ENCODE results near the gene MAML3.

MAML3 gene

DNA sequence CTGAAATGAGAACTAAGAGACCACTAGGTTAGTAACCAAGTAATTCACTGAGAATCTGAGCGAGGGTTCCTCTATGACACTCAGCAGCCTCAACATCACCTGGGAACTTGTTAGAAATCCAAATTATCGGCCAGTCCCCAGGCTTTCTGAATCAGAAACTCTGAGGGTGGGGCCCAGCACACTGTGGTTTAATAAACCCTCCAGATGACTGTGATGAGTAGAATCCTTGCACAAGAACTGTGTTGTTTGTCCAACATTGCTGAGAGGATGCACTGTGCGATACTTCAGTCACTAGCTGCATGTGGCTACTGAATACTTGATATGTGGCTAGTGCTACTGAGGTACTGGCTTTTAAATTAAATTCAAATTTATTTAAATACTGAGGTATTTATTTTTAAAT lies 243.9 kb downstream of the MAML3 start:
- no peaks in the 10 kb centered on the region for H3K9me3 ChIP-seq (ENCODE audit: control insufficient read depth, insufficient read depth, low read length)
- H3K79me2 ChIP-seq (ENCODE audit: control insufficient read depth, low read length): no peaks in the 10 kb centered on the region
- TF ChIP-seq, protein P1, sequence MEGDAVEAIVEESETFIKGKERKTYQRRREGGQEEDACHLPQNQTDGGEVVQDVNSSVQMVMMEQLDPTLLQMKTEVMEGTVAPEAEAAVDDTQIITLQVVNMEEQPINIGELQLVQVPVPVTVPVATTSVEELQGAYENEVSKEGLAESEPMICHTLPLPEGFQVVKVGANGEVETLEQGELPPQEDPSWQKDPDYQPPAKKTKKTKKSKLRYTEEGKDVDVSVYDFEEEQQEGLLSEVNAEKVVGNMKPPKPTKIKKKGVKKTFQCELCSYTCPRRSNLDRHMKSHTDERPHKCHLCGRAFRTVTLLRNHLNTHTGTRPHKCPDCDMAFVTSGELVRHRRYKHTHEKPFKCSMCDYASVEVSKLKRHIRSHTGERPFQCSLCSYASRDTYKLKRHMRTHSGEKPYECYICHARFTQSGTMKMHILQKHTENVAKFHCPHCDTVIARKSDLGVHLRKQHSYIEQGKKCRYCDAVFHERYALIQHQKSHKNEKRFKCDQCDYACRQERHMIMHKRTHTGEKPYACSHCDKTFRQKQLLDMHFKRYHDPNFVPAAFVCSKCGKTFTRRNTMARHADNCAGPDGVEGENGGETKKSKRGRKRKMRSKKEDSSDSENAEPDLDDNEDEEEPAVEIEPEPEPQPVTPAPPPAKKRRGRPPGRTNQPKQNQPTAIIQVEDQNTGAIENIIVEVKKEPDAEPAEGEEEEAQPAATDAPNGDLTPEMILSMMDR (IDR thresholded peaks at IDR 0.05; ENCODE audit: low read depth, low read length, poor library complexity, severe bottlenecking): no peak
- no peak for TF ChIP-seq EZH2phosphoT487 (IDR thresholded peaks at IDR 0.05; ENCODE audit: borderline replicate concordance, low read length)
- no peaks in the 10 kb centered on the region for H3F3A ChIP-seq (ENCODE audit: control insufficient read depth, insufficient read depth)
- H3K36me3 ChIP-seq (ENCODE audit: control insufficient read depth, low read length): no peaks in the 10 kb centered on the region
- no peak overlapping the region for H3K4me3 ChIP-seq (ENCODE audit: low read length)
- peaks cover 13% of the 10 kb centered on the region for H3K4me1 ChIP-seq (ENCODE audit: control insufficient read depth, low read length)
- H3K9me2 ChIP-seq (replicated peaks; ENCODE audit: control insufficient read depth, low read length): no peaks in the 10 kb centered on the region
- no peaks in the 10 kb centered on the region for H3K27me3 ChIP-seq (ENCODE audit: control insufficient read depth, low read length)
- no peak overlapping the region for H3K27ac ChIP-seq (ENCODE audit: low read depth, low read length)
- H3K4me2 ChIP-seq (ENCODE audit: low read length): no peak overlapping the region
- H4K20me1 ChIP-seq (ENCODE audit: control insufficient read depth, insufficient read depth, low read depth, low read length): no peaks in the 10 kb centered on the region

DNA sequence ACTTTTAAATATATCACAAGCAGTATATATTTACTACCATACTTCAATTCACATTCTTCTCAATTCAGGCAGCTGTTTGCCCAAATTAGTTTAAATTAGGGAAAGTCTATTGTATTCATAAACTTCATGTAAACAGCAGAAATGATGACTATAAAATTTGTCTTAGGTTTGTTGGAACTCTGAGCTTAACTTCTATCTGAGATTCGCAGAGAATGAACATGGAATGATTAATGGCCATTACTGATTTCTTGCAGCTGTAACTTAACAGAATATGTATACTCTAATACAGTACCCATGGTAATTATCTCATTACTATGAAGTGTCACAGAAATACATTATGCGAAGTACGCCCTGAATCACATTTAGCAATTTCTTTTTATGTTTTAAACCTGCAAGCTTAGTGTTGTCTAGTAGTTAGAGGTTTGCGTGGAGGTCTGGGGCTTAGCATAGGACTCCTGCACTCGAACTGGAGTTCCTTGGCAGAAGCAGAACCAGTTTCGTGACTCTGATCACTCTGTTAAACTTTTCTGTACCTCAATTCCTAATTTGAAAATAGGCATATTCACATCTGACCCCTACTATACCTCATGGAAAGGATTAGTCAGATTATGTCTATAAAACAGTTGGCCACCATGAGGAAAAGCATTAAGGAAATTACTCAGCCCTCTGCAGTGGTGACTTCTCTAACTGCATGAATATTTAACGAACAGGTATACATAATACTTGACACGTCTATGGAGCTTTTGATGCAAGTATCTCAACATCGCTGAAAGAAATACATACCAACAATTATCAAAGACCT lies 245.1 kb downstream of the MAML3 start:
- H3F3A ChIP-seq (ENCODE audit: control insufficient read depth, insufficient read depth): no peaks in the 10 kb centered on the region
- H3K9me3 ChIP-seq (ENCODE audit: control insufficient read depth, insufficient read depth, low read length): no peaks in the 10 kb centered on the region
- no peak overlapping the region for H3K4me2 ChIP-seq (ENCODE audit: low read length)
- no peak overlapping the region for H3K27ac ChIP-seq (ENCODE audit: low read depth, low read length)
- H3K9me2 ChIP-seq (replicated peaks; ENCODE audit: control insufficient read depth, low read length): no peaks in the 10 kb centered on the region
- H3K4me3 ChIP-seq (ENCODE audit: low read length): no peak overlapping the region
- H3K36me3 ChIP-seq (ENCODE audit: control insufficient read depth, low read length): no peaks in the 10 kb centered on the region
- H3K27me3 ChIP-seq (ENCODE audit: control insufficient read depth, low read length): no peaks in the 10 kb centered on the region
- H4K20me1 ChIP-seq (ENCODE audit: control insufficient read depth, insufficient read depth, low read depth, low read length): no peaks in the 10 kb centered on the region
- TF ChIP-seq EZH2phosphoT487 (IDR thresholded peaks at IDR 0.05; ENCODE audit: borderline replicate concordance, low read length): no peak
- H3K79me2 ChIP-seq (ENCODE audit: control insufficient read depth, low read length): no peaks in the 10 kb centered on the region
- peaks cover 13% of the 10 kb centered on the region for H3K4me1 ChIP-seq (ENCODE audit: control insufficient read depth, low read length)

DNA sequence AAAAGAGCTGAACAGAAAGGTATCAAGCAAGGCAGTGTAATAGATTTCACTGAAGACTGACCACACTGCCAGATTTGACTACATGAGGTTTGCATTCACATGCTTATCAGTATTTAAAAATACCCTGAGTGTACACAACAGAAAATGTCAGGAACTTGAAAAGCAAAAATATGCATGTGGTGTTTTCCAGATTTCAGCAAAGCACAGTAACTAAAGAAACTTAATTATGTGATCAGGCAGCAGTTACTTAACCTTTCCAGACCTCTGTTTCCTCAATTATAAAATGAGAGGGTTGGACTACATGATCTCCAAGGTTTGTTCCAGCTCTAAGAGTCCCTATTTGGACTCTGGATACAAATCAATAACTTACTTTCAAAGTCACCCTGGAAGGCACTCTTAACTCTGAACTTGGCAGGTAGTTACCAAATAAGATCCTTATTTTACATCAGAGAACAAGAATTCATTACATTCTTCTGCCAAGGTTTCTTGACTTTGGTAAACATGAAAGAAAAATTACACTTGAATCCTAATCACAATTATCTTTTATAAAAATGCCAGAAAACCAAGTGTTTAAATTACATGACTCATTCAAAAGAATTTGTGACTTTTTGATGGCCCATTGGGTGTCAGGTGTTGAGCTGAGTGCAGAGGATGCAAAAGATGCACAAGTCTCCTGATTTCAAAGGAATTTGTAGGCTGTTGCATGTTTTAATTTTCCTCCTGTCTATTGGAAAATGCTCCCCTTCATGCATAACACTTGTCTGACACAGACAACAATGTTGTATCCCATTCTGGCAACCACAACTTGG lies 246.8 kb downstream of the MAML3 start:
- Histone ChIP-seq H3K9me3 (ENCODE audit: control insufficient read depth, insufficient read depth, low read length) (no peaks in the 10 kb centered on the region), H3K4me2 (ENCODE audit: low read length) (no peak overlapping the region), H3K36me3 (ENCODE audit: control insufficient read depth, low read length) (no peaks in the 10 kb centered on the region), H3K27ac (ENCODE audit: low read depth, low read length) (no peak overlapping the region), H3K79me2 (ENCODE audit: control insufficient read depth, low read length) (no peaks in the 10 kb centered on the region), H3K9me2 (replicated peaks; ENCODE audit: control insufficient read depth, low read length) (no peaks in the 10 kb centered on the region), H4K20me1 (ENCODE audit: control insufficient read depth, insufficient read depth, low read depth, low read length) (0 out of 2 replicates have a peak, but pooled peaks cover 2% of the 10 kb centered on the region), H3F3A (ENCODE audit: control insufficient read depth, insufficient read depth) (no peaks in the 10 kb centered on the region), H3K27me3 (ENCODE audit: control insufficient read depth, low read length) (no peaks in the 10 kb centered on the region), H3K4me1 (ENCODE audit: control insufficient read depth, low read length) (peaks cover 13% of the 10 kb centered on the region), H3K4me3 (ENCODE audit: low read length) (peak overlapping the region; percentile 3; the same call in 1 of the 2 replicates)
- TF ChIP-seq, protein P1 (IDR thresholded peaks at IDR 0.05; ENCODE audit: low read depth, low read length, poor library complexity, severe bottlenecking): no peak
- TF ChIP-seq EZH2phosphoT487 (IDR thresholded peaks at IDR 0.05; ENCODE audit: borderline replicate concordance, low read length): no peak

Data from DOHH2 (cell line).